C1 segment of cervical spinal cord (tissue), 14 donors: ENCODE measurements around the gene ANKRD37.

Experiments used
- DNase-seq, 14 donors: peaks; one replicate each; lab custom pipeline; 2025; lab: John Stamatoyannopoulos, UW

Gene ANKRD37

DNA sequence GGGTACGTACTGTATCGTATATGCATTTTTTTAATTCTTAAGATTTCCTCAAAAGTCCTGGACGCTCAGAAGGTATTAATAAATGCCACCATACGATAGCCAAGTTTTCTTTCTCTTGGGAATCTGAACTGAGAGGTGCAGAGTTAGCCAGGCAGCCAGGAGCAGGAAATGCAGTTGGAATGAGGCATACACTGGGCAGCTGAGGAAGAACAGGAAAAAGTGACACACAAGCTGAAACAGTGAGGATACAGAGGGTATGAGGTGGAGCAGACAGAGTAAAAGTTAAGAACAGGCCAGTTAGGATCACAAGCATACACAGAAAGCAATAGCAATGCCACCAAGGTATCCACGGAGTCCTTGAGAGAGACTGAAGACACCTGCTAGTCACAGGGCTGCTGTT lies 15.8 kb downstream of the ANKRD37 start:
- no peak for DNase-seq

DNA sequence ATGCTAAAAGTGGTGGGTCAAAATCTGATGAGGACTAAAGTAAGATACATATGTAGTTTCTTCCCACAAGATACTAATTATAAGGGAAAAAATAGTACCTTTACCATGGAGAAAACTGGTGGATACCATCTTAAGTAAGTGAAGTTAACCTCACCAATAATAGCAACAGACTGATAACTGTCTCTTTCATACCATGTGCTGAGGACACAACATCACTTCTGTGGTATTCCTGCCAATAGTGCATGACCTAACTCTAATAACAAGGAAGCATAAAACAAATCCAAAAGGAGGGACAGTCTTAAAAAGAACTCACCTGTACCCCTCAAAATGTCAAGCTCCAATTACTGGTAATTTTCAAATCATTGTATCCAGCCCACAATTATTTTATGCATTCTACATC lies 20.3 kb downstream of the ANKRD37 start:
- DNase-seq, result no peak

DNA sequence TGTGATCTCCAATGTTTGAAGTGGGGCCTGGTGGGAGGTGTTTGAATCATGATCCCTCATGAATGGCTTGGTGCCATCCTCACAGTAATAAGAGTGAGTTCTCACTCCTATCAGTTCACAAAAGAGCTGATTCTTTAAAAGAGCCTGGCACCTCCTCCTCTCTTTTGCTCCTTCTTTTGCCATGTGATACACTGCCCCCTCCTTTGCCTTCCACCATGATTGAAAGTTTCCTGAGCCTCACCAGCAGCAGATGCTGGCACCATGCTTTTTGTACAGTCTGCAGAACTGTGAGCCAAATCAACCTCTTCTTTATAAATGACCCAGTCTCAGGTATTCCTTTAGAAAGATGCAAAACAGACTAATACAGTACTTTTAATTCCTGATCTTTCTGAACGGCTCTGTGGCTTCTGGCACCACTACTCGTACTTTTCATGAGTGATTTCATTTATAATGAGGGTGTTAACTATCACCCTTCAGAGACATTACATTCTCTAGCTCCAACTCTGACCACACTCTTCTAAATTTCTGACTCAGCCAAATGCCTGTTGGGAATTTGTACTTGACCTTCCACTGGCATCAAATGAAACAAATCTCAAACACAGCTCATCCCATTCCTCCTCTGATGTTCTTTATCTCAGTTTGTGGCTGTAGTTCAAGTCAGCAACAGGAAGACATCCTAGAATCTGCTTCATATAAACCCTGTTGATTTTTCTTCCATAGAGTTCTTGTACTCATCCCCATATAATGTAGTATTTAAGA lies 24.9 kb downstream of the ANKRD37 start:
- no peak for DNase-seq

DNA sequence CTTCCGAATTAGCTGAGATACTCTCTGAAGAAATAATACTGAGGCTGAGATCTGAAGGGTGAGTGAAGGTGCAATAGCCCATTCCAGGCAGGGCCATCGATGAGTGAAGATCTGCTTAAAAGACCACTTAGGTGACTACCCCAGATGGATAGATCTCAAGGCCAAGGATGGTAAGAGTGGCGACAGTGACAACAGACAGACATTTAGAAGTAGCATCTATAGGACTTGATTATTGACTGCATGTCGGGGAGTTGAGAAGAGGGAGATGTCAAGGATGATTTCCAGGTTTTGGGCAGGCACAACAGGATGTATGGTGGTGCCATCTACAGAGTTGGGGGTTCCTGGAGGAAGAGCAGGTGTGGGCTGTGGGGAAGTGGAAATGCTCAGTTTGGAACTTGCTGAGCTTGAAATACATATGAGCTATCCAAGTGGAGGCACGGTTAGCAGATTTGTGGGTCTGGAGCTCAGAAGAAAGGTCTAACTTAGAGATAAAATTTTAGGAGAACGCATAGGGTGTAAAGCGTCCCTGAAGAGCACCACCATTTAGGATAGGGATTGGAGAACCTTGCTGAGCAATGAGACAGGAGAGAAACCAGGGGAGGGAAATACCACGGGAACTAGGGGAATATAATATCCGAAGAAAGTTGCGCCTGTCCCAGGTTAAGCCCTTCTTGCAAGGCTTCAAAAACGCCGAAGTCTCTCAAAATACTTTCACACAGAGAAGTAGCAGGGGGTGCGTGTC lies 28.4 kb downstream of the ANKRD37 start:
- DNase-seq, result peak in 5 of 14 donors; percentile 28 to 75 (median 38)

DNA sequence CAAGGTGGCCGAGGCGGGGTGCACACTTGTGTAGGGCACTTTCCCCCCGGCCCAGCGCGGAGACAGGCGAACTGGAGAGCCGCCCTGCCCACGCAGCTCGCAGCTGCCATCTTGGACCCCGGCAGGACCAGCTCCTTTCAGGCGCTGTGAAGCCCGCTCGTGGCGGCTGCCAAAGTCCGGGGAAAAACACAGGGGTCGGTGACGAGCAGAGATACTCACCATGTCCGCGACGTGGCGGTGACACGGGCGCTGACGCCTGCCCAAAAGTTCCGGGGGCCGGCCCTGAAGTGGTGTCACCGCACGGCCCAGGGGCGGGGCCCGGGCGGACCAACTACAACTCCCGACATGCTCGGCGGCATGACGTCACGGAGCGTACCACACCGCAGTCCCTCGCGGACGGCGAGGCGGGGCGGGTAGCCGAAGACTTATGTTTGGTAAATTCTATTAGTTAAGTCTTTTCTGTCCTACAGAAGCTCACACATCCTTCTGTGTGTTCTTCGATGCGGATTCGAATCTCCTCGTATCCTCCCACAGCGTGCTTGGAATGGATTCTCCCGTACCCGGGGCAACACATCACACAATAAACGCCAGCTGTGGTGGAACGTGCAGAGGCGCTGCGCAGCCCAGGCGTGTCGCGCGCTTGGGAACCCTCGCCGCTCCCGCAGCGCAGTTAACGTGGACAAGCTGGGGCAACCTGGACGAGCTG lies 29.2 kb downstream of the ANKRD37 start, which contains the start of gene UFSP2:
Gene UFSP2 (minus strand): TSS at position 318 of the 706 bp plus-strand sequence. CDS start 96 bp downstream, at position 222.
- peak; percentile 62 to 92 (median 88) for DNase-seq

DNA sequence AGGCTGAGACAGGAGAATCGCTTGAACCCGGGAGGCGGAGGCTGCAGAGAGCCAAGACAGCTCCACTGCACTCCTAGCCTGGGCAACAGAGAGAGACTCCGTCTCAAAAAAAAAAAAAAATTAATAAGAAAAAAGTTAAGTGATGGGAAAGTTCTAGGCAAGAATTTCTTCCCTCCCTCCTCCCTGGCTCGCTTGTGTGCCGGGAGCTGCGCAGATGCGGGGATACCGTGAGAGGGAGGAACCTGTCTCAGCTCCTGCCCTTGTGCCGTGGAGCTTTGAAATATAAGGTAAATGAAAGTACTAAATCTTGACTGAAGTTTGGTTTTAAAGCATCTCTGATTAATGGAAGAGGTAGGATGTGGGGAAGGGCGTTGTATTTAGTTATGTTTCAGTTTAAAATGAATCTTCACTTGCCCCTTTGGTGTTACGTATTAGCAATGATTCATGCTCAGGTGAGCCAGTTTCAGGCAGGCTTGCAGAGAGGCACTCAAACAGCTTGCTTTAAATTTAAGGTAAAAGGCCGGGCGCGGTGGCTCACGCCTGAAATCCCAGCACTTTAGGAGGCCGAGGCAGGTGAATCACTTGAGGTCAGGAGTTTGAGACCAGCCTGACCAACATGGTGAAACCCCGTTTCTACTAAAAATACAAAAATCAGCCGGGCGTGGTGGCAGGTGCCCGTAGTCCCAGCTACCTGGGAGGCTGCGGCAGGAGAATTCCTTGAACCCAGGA lies 30.5 kb downstream of the ANKRD37 start:
- DNase-seq, result no peak

DNA sequence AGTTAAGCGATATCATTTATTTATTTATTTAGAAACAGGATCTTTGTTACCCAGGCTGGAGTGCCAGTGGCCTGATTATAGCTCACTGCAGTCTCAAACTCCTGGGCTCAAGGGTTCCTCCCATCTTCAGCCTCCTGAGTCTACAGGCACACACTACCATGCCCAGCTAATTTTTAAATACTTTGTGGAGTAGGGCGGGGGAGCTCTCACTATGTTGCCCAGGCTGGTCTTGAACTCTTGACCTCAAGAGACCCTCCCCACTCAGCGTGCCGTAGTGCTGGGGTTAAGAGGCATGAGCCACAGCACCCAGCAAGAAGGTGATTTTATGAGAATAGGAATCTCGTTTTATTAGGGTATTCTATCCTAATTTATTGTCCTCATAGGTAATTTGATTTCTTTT lies 33.0 kb downstream of the ANKRD37 start:
- DNase-seq, result no peak

DNA sequence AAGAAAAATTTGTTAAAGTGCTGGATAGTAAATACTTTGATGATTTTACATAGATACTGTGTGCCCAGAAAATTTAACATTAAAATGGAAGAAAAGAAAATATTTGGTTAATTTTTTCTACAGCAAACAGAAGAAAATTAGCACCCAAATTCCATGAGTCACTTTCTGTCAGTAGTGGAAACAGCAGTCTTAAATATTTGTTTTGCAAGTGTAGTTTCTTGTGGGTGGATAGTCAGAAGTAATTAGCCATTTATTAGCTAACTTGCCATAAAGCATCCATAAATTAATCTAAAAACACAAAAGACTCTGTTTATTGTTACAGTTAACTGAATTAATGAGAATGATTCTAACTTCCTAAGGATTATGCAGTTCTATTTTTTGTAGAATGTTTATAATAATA lies 38.8 kb downstream of the ANKRD37 start:
- no peak for DNase-seq

DNA sequence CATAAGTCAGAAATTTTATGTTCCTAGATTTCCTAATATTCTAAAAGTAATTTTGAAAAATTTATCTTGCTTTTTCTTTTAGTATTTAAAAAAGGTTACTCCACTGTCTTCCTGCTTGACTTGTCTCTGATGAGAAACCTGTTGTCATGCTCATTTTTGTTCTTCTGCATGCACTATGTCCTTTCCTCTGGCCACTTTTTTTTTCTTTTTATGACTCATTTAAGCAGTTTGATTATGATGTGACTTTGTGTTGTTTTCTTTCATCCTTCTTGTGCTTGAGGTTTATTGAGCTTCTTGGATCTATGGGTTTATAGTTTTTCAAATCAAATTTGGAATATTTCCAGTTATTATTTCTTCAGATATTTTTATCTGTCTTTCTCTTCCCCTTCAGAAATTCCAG lies 41.2 kb downstream of the ANKRD37 start:
- DNase-seq, result no peak

DNA sequence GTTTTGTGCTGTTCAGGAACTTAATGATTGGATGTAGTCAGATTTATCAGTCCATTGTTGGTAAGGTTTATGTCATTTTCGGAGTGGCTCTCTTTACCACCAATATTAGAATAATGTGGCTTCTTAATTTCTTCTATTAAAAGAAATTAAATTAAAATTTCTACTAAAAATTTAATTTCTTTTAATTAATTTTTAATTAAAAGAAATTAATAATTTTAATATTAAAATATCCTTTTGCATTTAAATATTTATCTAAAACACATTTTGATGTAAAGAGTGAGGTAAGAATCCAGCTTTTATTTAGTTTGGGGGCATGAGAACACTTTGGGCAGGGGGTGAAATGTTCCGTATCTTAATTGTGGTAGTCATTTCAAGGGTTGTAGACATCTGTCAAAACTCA lies 44.8 kb downstream of the ANKRD37 start:
- no peak for DNase-seq

DNA sequence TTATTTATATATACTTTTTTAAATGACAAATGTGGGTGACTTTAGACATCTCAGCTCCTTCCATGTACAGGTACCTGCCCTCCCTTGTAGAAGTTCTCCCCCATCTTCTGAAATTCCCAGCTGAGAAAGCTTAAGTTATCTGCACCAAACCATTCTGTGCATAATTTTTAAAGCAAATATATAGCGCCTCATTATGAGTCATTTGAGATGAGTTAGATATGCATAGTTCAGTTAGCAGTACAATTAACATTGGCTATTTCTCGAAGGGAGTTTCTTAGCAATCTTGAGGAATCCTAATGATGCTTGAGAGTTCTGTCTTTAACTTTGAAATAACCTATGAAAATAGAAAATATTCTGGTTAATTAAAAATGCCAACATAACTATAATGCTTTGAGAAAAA lies 48.6 kb downstream of the ANKRD37 start:
- no peak for DNase-seq
